GM12864 (cell line): ENCODE measurements around the gene CLEC2L.

ENCODE experiments used
- DNase-seq: peaks from one replicate; pipeline ENCODE4 v3.0.0-alpha.2; 2011; ENCODE audit warnings: low read depth
- H3K4me3 ChIP-seq: 2 replicates; pipeline ENCODE4 v1.5.1; 2011; ENCODE audit warnings: mild to moderate bottlenecking, low read depth, low read length, control low read depth
- CTCF ChIP-seq: IDR thresholded peaks from 2 replicates; pipeline ENCODE4 v1.5.1; 2011; ENCODE audit warnings: low read depth, mild to moderate bottlenecking, moderate library complexity, low read length, control low read depth, inconsistent platforms; ENCODE audit errors: missing control alignments

Gene CLEC2L

GRCh38 chr7:139482662-139483466 lies 40.6 kb upstream of the CLEC2L start:
- no peak overlapping the region for H3K4me3 ChIP-seq
- DNase-seq = no peak
- TF ChIP-seq CTCF = no peak

- no peak for DNase-seq
- TF ChIP-seq CTCF = no peak
- H3K4me3 ChIP-seq = no peak overlapping the region
Observed at GRCh38 chr7:139487366-139488080, 36.0 kb upstream of the CLEC2L start.

DNA sequence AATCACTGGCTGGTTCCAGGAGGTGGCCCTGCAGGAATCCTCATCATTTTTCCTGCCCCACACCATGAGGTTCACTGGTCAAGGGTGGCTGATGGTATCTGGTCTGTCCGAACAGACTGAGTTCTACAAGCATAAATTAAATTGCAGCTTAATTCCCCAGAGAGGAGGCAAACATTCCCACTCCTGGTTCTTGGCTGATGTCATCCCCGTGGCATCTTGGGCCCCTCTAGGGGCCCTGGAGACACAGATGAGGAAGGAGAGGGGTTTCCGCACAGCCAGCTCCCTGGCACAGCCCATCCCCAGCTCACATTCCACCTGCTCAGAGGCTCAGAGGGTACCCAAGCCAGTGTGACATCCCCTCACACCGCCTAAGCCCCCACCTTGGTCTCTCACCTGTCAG lies 34.7 kb upstream of the CLEC2L start:
- no peak for DNase-seq
- TF ChIP-seq CTCF = no peak
- H3K4me3 ChIP-seq = no peak overlapping the region

DNA sequence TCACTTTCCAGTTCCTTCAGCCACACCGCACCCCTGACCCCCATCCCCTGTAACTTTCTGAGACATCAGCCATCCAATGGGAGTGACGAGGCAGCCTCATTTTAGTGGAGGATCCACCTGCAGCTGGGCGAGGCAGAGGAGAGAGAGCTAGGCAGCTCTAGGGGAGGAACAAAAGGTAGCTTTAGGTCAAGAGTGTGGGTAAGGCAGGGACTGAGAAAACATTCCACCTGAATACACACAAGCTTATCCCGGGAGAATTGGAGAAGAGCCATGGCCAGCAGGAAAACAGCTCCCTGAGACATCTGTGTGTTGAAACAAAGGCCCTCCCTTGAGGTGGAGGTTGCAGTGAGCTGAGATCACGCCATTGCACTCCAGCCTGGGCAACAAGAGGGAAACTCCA lies 33.4 kb upstream of the CLEC2L start:
- no peak for DNase-seq
- TF ChIP-seq CTCF = no peak
- H3K4me3 ChIP-seq = no peak overlapping the region

DNA sequence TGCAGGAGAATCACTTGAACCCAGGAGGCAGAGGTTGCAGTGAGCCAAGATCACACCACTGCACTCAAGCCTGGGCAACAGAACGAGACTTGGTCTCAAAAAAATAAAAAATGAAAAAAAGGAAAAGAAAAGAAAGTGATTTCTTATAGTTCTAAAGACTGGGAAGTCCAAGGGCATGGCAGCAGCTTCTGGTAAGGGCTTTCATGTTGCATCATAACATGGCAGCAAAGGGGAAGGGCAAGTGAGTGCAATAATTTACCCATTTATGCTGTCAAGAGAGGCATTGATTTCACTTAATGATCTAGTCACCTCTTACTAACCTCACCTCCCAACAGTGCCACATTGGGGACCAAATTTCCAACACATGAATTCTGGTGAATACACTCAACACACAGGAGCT lies 31.2 kb upstream of the CLEC2L start:
- DNase-seq = no peak
- TF ChIP-seq CTCF = no peak
- H3K4me3 ChIP-seq = no peak overlapping the region

DNA sequence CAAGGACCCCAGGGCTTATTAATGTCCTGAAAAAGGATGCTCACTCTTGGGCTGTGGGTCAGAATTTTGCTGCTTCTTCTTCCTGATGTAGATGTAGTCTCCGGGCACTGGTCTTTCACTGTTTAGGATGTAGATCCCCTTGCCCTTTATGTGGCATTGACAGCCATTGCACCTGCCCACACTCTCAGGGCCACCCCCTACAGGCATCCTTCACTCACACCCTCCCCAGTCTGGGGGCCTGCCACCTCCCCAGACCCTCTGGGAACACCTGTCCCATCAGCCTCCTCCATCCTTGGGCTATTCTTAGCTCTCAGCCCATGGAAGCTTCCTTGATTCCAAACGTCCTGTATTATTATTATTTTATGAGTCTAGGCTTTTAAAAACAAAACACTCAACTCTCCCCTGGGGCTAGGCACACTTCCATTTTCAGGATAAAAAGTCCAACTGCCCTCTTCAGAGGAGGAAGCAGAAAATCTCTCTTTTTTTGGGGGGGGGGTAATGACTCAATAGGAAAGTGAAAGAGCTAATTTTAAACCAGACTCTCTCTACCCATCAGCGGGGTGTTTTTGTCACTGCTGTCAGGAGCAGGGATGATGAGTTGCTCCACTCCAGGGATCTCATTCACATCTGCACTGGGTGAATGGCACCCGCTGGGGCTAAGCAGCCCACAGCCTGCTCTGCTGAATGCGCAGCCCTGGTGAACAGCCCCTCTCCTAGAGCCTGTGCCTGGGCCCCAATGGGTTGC lies 28.5 kb upstream of the CLEC2L start:
- TF ChIP-seq CTCF = no peak
- DNase-seq = peak; percentile 22
- no peak overlapping the region; the same call in 1 of the 2 replicates for H3K4me3 ChIP-seq
